HG03159 (cell line): Measurements from ENCODE around the gene DPP8.
"Not testable (repeated sequence)": the region's sequence is repeated elsewhere in the genome, so short reads cannot be mapped to it uniquely, and the experiment has no call there.

Experiments
- ATAC-seq: cut with Tn5 transposase; IDR thresholded peaks from one replicate; pipeline ENCODE4 v1.9.1; 2021; ENCODE audit warnings: mild to moderate bottlenecking, moderate library complexity; ENCODE audit not compliant: unreplicated experiment

Gene DPP8

DNA sequence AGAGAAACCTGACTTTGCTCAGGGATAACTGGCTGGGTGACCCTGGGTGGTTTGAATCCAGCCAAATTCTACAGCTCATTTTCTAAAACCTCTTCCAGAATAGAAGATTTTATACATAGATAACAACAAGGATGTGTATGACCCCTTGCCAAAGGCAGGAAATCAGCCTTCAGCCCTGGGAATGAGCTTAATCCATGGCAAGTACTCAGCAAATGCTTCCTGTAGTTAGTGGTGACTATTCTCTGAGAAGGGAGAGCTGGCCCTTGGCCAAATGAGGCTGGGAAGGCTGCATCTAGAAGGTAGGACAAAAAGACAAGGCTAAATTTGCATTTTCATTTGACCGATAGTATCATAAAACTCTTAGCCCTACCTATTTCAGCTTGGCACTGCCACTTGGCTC, 8.1 kb upstream of the DPP8 start:
- ATAC-seq: no peak

DNA sequence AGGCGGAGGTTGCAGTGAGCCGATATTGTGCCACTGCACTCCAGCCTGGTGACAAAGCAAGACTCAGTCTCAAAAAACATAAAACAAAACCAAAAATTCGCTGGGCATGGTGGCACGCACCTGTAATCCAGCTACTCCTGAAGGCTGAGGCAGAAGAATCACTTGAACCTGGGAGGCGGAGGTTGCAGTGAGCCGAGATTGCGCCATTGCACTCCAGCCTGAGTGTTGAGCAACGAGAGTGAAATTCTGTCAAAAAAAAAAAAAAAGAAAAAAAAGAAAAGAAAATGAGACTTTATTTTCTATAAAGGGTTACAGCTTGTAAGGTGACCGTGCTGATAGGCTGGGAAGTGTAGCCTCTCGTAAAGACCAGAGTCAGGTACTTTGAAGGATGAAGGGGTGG, 6.7 kb upstream of the DPP8 start:
- ATAC-seq: no peak

DNA sequence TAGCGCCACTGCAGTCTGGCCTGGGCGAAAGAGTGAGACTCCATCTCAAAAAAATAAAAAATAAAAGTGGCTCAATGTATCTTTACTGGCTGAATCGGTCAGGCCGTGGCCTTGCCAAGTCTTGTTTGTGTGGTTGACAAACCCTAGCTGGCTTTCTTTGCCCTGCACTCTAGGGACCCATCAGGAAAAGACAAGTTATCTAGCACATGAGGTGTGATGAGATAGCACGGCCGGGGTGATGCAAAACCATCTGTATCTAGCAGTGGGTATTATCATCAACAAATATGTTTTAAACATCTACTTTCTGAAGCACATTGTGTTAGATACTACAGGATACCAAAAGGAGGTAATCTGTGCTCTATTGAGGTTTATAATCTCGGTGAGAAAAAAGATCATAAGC, 3.9 kb upstream of the DPP8 start:
- no peak for ATAC-seq

DNA sequence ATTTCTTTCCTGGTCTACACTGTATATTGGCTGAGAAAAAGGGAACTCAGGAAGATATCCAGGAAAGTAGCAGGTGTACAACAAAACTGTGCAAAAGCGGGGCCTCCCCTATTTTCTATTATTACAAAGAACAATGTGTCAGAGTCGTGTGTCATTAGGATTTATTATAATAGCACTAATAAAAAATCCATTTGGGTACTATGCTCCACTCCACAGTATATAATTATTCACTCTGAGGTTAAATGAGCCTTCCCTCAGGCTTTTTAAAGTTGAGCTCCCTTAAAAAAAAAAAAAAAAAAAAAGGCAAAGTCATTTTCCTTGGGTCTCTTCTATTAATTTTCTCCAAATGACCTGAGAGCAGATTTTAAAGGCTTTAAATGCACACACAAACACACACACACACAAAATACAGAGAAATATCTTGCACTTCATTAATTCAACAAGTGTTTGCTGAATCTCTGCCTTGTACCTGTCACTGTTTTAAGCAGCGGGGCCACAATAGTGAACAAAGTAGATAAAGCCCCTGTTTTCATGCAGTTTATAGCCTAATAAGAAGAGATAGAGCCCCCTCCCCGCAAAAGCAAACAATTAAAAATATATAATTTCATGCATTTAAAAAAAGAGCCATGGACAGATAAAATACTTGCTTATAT, 1.3 kb upstream of the DPP8 start:
- no peak for ATAC-seq

DNA sequence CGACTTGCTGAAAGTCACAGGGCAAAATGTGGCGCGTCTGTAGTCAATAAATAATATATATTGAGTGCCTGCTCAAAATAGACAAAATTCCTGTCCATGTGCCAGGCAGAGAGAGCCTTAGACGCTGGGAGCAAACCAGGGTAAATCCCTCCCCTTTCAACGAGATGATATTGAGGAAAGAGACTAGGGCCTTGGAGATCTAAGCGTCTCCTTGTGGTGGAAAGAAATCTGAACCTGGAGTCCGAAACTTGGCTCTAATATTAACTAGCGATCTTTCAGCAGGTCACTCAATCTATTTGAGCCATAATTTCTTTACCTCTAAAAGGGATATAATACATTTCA, 348 bp upstream of the DPP8 start:
- ATAC-seq: no peak

DNA sequence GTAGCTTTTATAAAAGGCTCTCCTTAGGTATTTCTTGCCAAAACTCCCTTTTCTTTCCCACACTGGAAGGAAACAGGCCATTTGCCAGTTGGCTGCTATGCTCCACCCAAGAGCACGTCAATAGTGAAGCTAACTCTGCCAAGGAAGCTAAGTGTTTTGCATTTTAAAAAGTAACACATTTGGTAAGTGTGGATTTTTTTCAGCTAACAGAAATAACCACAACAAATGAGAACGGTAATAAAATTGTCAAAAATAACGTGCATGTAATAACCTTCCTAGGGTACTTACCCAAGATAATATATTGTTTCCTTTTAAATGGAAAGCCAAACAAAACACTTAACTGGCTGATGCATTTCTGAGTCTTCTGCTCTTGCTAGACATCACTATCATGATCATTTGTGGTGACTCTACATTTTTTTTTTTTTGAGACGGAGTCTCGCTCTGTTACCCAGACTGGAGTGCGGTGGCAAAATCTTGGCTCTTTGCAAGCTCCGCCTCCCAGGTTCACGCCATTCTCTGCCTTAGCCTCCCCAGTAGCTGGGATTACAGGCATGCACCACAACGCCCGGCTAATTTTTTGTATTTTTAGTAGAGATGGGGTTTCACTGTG, 4.6 kb downstream of the DPP8 start:
- ATAC-seq: no peak

DNA sequence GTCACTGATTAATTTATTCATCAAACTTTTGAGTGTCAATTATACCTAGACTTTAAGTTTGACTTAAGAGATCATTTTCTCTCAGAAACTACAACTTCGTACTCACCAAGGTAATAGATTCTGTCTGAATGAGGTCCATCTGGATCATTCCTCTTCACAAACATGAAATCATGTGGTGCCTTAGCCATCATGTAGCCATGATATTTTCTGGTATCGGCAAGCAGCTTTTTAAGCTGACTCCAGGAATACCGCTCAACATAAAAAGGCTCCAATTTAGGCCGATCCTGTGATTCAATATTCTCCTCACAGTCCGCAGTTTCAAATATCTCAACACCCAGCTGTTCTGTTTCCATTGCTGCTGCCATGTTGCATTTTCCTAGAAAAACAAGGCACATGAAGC, 5.3 kb downstream of the DPP8 start:
- no peak for ATAC-seq

DNA sequence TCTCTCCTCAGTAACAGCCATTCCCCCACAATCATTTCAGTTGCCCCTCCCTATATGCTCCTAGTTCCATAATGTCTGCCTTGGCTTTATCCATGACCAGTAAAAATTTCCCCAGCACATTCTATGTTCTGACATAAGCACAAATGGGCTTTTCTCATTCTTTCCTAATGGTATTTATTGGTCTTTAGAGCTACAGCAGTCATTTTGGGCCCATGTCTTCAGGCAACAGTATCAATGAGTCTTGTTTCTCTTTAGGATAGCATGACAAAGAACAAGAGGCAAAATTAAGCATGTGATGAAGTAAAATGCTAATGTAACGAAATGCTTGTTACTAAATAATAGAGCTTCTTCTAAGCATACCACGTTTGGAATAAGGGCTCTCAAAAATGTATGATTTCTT, 8.2 kb downstream of the DPP8 start:
- ATAC-seq: no peak

DNA sequence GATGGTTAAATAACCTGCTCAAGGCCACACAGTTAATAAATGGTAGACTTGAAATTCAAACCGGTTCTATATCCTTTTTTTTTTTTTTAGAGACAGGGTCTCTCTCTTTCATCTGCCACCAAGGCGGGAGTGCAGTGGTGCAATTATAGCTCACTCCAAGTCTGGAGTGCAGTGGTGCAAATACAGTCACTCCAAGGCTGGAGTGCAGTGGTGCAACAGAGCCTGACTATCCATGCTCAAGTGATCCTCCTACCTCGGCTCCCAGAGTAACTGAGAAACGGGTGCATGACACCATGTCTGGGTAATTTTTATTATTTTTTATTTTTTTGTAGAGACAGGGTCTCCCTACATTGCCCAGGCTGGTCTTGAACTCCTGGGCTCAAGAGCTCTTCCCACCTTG, 23.4 kb downstream of the DPP8 start:
- no peak for ATAC-seq

DNA sequence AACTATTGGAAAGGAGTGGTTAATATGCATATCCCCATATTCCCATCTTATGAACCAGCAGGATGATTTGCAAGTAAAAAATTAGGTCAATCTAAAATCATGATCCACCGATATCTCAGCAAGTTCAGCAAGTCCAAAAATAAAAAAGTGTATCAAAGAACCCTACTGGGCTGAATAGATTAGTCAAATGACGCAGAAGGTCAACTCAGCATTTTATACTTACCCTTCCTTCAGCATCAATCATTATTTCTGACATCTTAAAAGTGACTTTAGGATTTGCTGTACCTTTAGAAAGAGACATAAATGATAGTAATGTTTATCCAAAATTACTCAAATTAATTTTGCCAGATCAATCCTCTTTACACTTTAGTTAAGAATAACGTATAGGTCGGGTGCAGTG, 32.6 kb downstream of the DPP8 start:
- ATAC-seq: no peak

DNA sequence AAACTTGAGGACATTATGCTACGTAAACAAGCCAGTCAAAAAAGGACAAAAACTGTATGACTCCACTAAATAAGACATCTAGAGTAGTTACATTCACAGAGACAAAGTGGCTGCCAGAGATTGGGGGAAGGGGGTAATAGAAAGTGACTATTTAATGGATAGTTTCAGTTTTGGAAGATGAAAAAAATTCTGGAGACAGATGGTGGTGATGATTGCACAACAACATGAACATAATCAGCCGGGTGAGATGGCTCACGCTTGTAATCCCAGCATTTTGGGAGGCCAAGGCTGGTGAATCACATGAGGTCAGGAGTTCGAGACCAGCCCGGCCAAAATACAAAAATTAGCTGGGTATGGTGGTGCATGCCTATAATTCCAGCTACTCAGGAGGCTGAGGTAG, 40.6 kb downstream of the DPP8 start:
- ATAC-seq: no peak

DNA sequence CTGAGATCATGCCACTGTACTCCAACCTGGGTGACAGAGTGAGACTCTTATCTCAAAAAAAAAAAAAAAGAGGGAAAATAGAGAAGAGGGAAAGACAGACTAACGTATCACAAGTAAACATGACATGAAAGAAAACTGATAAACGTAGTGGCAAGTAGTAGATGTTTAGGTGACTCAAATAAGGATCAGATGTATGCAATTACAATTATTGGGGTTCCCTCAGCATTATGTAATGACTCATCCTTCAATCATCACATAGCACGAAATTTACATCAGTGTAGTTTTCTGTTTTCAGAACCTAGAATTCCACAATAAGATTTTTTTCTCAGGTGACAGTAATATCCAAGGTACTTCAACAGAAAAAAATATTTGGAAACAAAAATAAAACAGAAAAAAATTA, 46.6 kb downstream of the DPP8 start:
- no peak for ATAC-seq

DNA sequence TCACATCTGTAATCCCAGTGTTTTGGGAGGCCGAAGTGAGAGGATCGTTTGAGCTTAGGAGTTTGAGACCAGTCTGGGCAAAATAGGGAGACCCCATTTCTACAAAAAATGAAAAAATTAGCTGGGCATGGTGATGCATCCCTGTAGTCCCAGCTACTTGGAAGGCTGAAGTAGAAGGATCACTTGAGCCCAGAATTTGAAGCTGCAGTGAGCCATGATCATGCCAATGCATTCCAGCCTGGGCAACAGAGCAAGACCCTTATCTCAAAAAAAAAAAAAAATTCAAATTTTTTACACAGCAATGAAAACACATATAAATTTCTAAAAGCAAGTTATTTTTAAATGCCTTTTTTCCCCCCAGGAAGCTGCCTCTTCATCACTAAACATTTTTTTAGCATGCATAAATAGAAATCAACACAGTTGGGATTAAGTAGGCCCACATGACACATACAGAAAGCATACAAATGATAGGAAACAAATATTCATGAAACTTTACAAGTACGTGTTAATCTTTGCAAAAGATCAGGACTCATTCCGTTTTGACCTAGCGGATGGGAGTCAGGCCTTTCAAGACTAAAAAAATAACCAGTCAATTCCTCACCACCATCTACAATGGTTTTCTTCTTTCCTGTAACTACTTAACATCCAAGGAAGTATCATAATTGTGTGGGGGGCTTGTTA, 49.1 kb downstream of the DPP8 start:
- ATAC-seq: no peak

DNA sequence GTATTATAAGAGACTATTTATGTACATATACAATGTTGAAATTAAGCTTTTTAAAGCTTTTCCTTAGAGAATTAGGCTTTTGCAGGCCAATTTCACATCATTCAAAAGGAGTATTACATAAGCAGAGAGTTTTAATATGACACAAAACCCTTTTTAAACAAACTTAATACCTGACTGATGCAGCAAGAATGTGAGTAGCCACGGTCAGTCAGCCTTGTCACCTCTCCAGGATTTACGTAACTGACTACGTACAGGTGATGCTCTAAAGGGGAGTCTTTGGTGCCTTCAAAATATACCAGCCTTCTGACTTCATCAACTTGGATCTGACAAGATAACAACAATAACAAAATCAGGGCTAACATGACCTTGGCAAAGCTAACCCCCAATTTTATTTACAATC, 50.6 kb downstream of the DPP8 start:
- ATAC-seq: no peak

DNA sequence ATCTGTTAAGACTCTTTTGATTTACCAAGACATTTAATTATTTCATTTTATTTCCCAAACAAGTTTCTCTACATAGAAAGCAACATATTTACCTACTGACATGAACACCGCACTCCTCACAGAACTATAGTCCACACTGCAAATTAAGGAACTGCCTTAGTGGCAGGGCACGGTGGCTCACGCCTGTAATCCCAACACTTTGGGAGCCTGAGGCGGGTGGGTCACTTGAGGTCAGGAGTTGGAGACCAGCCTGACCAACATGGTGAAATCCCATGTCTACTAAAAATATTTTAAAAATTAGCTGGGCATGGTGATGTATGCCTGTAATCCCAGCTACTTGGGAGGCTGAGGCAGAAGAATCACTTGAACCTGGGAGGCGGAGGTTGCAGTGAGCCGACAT, 54.4 kb downstream of the DPP8 start:
- not testable (repeated sequence) for ATAC-seq

DNA sequence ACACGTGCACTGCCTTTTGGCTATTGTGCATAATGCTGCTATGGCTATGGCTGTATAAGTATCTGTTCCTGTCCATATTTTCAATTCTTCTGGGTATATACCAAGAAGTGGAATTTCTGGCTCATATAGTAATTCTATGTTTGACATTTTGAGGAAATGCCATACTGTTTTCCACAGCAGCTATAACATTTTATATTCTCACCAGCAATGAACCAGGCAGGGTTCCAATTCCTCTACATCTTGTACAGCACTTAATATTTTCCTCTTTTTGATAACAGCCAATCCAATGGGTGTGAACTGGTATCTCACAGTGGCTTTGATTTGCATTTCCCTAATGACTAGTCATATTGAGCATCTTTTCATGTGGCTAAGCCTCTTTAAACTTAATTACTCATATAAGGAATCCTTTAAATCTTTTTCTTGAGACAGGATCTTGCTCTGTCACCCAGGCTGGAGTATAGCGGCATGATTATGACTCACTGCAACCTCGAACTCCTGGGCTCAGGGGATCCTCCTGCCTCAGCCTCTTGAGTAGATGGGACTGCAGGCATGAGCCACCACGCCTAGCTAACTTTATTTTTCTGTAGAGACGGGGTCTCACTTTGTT, 56.6 kb downstream of the DPP8 start:
- ATAC-seq: no peak

DNA sequence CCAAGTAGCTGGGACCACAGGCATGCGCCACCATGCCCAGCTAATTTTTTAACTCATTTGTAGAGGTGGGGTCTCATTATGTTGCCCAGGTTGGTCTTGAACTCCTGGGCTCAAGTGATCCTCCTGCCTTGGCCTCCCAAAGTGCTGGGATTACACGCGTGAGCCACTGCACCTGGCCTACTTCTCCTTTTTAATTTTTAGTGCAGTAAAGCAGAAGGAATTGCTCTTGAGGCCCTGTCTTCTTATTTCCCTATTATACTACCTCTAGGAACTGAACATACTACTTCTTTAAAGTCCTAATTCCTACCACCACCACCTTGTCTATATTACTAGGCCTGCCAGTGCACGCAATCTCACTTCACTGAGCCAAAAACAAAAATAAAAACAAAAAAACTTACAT, 62.2 kb downstream of the DPP8 start:
- ATAC-seq: not testable (repeated sequence)

DNA sequence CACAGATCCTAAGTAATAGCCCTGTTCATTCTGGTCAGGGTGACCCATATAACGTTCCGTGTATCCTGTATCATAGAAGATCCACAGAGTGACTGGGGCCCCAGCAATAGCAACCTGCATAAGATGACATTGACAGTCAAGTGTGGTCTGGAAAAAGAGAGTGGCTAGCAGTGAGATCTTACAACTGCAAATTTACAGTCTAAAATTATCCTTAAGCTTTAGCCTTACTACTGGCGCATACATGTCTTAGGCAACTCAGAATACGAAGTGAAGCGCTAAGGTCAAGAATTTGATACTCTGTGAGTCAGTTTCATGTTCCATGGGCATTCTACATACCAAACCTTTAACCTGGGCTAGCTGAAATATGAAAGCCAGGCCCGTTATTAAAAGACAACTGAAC, 65.5 kb downstream of the DPP8 start:
- ATAC-seq: no peak

DNA sequence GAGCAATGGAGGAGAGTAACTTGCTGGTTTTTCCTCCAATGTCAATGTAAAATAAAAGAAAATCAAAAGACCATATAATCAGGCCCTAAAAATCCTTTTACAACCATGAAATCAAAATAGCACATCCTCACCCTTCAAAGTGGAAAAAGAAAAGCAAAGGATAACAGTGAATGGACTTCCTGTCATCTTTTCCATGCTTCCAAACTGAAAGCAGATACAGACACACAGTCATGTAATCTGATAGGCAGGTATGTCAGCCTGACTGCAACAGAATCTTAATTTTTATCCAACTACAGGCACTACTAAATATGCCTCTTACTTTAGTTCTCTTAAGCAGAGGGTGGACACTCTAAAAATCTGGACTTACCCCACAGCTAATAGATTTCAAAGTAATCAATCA, 66.9 kb downstream of the DPP8 start:
- no peak for ATAC-seq

DNA sequence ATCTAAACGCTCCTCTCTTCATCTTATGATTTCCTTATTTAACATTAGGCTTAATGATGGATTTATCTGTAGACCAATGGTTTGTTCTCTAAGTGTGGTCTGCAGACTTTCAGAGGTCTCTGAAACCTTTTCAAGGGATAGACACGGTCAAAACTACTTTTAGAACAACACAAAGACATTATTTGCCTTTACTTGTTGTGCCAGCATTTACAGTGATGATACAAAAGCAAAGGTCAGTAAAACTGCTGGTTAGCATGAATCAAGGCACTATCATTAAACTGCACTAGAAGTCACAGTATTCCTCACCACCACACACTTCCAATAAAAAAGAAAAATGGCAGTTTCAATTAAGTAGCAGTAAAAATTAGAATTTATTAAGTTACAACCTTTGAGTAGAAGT, 70.3 kb downstream of the DPP8 start:
- no peak for ATAC-seq

DNA sequence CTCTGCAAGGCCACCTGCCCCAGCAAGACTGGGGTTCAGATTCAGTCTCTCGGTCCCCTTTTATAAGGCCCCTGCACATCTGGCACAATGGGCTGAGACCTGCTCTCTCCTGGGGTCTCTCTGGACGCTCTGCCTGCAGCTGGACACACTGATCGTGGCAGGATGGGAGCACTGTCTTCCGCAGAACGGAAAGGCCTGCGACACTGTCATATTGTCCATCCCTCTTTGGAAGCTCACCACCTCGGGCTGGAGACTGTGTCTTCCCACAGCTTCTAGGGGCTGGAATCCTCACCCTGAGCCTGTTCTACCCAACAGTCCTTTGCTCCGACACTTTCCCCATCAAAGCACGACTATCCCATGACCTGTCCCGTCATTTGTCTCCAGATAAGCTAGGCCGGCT, 83.3 kb downstream of the DPP8 start:
- ATAC-seq: no peak

DNA sequence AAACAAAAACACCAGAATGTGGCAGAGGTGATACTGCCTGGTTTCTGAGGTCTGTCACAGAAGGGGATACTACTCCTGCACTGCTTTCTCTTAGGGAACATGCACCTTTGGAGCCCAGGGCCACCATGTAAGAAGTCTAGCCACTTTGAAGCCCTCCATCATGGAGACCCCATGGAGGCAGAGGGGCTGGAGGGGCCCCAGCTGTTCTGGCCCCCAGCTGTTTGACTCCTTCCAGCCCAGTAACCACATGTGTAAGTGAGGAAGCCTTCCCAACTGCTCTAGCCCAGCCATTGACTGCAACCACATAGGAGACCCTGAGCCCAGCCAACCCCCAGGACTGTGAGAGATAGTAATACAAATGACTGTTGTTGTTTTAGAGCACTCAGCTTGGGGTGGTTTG, 85.8 kb downstream of the DPP8 start:
- ATAC-seq: no peak
